Skeletal muscle satellite cell (primary cell): ENCODE data around the gene ZFY.
"Not testable (repeated sequence)": the region's sequence is repeated elsewhere in the genome, so short reads cannot be mapped to it uniquely, and the experiment has no call there.

Source experiments
- H3K27me3 ChIP-seq: 2 replicates; pipeline ENCODE4 v1.7.0; 2013; ENCODE audit warnings: low read length; ENCODE audit not compliant: control insufficient read depth, insufficient read depth
- H3K36me3 ChIP-seq: 2 replicates; pipeline ENCODE4 v1.7.0; 2013; ENCODE audit warnings: mild to moderate bottlenecking, control low read depth, low read length; ENCODE audit not compliant: insufficient read depth
- H3K4me1 ChIP-seq: 2 replicates; pipeline ENCODE4 v1.7.0; 2013; ENCODE audit warnings: low read length; ENCODE audit not compliant: control insufficient read depth, insufficient read depth
- H3K4me2 ChIP-seq: 2 replicates; pipeline ENCODE4 v1.7.0; 2013; ENCODE audit warnings: mild to moderate bottlenecking, low read length
- H3K4me3 ChIP-seq: 2 replicates; pipeline ENCODE4 v1.7.0; 2013; ENCODE audit warnings: low read length
- H3K9ac ChIP-seq: 2 replicates; pipeline ENCODE4 v1.7.0; 2013; ENCODE audit warnings: mild to moderate bottlenecking, low read depth, low read length, moderate library complexity
- H3K9me3 ChIP-seq: replicated peaks from 2 replicates; pipeline ENCODE4 v1.7.0; 2013; ENCODE audit warnings: mild to moderate bottlenecking, control low read depth, low read length

ZFY gene

GRCh38 chrY:2979283-2979682 lies 44.1 kb downstream of the ZFY start:
- H3K4me2 ChIP-seq, result no peak overlapping the region

GRCh38 chrY:2984491-2984890 lies 49.3 kb downstream of the ZFY start:
- Histone ChIP-seq H3K9me3 (no peaks in the 10 kb centered on the region), H3K36me3 (no peaks in the 10 kb centered on the region), H3K4me1 (no peaks in the 10 kb centered on the region), H3K4me2 (no peak overlapping the region), H3K4me3 (no peak overlapping the region), H3K9ac (no peak overlapping the region), H3K27me3 (no peaks in the 10 kb centered on the region)

More at GRCh38 chrY:2979283-2979682, 44.1 kb downstream of the ZFY start:
- Histone ChIP-seq H3K9me3 (no peaks in the 10 kb centered on the region), H3K9ac (no peak overlapping the region), H3K4me3 (no peak overlapping the region), H3K4me1 (no peaks in the 10 kb centered on the region), H3K36me3 (no peaks in the 10 kb centered on the region), H3K27me3 (no peaks in the 10 kb centered on the region)

- not testable (repeated sequence) for H3K9ac ChIP-seq, H3K27me3 ChIP-seq, H3K4me3 ChIP-seq, H3K36me3 ChIP-seq, H3K4me2 ChIP-seq, H3K4me1 ChIP-seq, H3K9me3 ChIP-seq
These were observed 52.0 kb downstream of the ZFY start for GRCh38 chrY:2987178-2987577.

- H3K27me3 ChIP-seq, H3K9me3 ChIP-seq, H3K4me3 ChIP-seq, H3K4me1 ChIP-seq, H3K4me2 ChIP-seq, H3K9ac ChIP-seq, H3K36me3 ChIP-seq: not testable (repeated sequence)
These were observed 62.2 kb downstream of the ZFY start for GRCh38 chrY:2997369-2997768.

GRCh38 chrY:3002190-3002589 lies 67.0 kb downstream of the ZFY start:
- H3K27me3 ChIP-seq, result no peaks in the 10 kb centered on the region
- H3K4me3 ChIP-seq, result no peak overlapping the region
- no peaks in the 10 kb centered on the region for H3K4me1 ChIP-seq
- H3K9ac ChIP-seq, result no peak overlapping the region
- H3K36me3 ChIP-seq, result no peaks in the 10 kb centered on the region
- H3K4me2 ChIP-seq, result no peak overlapping the region
- no peaks in the 10 kb centered on the region for H3K9me3 ChIP-seq

GRCh38 chrY:3002680-3003515 lies 67.7 kb downstream of the ZFY start:
- no peaks in the 10 kb centered on the region for H3K36me3 ChIP-seq
- H3K4me2 ChIP-seq, result no peak overlapping the region
- H3K9ac ChIP-seq, result no peak overlapping the region
- no peaks in the 10 kb centered on the region for H3K27me3 ChIP-seq
- H3K9me3 ChIP-seq, result no peaks in the 10 kb centered on the region
- no peaks in the 10 kb centered on the region for H3K4me1 ChIP-seq
- no peak overlapping the region for H3K4me3 ChIP-seq

- Histone ChIP-seq H3K4me1 (no peaks in the 10 kb centered on the region), H3K27me3 (no peaks in the 10 kb centered on the region), H3K9me3 (no peaks in the 10 kb centered on the region), H3K4me2 (no peak overlapping the region), H3K36me3 (no peaks in the 10 kb centered on the region), H3K4me3 (no peak overlapping the region), H3K9ac (no peak overlapping the region)
These were observed 68.3 kb downstream of the ZFY start for GRCh38 chrY:3003516-3003830.

- Histone ChIP-seq H3K9me3 (no peaks in the 10 kb centered on the region), H3K9ac (no peak overlapping the region), H3K4me1 (no peaks in the 10 kb centered on the region), H3K4me2 (no peak overlapping the region), H3K4me3 (no peak overlapping the region), H3K36me3 (no peaks in the 10 kb centered on the region), H3K27me3 (no peaks in the 10 kb centered on the region)
These were observed 68.7 kb downstream of the ZFY start for GRCh38 chrY:3003846-3004245.

GRCh38 chrY:3006031-3006430 lies 70.8 kb downstream of the ZFY start:
- H3K9ac ChIP-seq, H3K9me3 ChIP-seq, H3K27me3 ChIP-seq, H3K4me3 ChIP-seq, H3K36me3 ChIP-seq, H3K4me2 ChIP-seq, H3K4me1 ChIP-seq: not testable (repeated sequence)

GRCh38 chrY:3007967-3008366 lies 72.8 kb downstream of the ZFY start:
- no peaks in the 10 kb centered on the region for H3K36me3 ChIP-seq
- no peaks in the 10 kb centered on the region for H3K4me1 ChIP-seq
- no peaks in the 10 kb centered on the region for H3K27me3 ChIP-seq
- no peaks in the 10 kb centered on the region for H3K9me3 ChIP-seq
- no peak overlapping the region for H3K4me3 ChIP-seq
- H3K9ac ChIP-seq, result no peak overlapping the region
- H3K4me2 ChIP-seq, result no peak overlapping the region

- Histone ChIP-seq H3K9me3 (no peaks in the 10 kb centered on the region), H3K9ac (no peak overlapping the region), H3K4me3 (no peak overlapping the region), H3K27me3 (no peaks in the 10 kb centered on the region), H3K36me3 (no peaks in the 10 kb centered on the region), H3K4me1 (no peaks in the 10 kb centered on the region), H3K4me2 (no peak overlapping the region)
These were observed 77.0 kb downstream of the ZFY start for GRCh38 chrY:3012226-3012625.

- H3K4me3 ChIP-seq, result no peak overlapping the region
- no peaks in the 10 kb centered on the region for H3K36me3 ChIP-seq
- no peak overlapping the region for H3K9ac ChIP-seq
- H3K27me3 ChIP-seq, result no peaks in the 10 kb centered on the region
- no peaks in the 10 kb centered on the region for H3K4me1 ChIP-seq
- no peaks in the 10 kb centered on the region for H3K9me3 ChIP-seq
- H3K4me2 ChIP-seq, result no peak overlapping the region
These were observed 81.4 kb downstream of the ZFY start for GRCh38 chrY:3016594-3016993.
